ENCODE results near the gene MRPS12.

- TF ChIP-seq CTCF (IDR thresholded peaks at IDR 0.05) = no peak
- no peak for TF ChIP-seq POLR2A (IDR thresholded peaks at IDR 0.05)
Observed at GRCh38 chr19:38949580-38950367, 19.0 kb downstream of the MRPS12 start.
